ENCODE data around the gene PSMC4.

DNA sequence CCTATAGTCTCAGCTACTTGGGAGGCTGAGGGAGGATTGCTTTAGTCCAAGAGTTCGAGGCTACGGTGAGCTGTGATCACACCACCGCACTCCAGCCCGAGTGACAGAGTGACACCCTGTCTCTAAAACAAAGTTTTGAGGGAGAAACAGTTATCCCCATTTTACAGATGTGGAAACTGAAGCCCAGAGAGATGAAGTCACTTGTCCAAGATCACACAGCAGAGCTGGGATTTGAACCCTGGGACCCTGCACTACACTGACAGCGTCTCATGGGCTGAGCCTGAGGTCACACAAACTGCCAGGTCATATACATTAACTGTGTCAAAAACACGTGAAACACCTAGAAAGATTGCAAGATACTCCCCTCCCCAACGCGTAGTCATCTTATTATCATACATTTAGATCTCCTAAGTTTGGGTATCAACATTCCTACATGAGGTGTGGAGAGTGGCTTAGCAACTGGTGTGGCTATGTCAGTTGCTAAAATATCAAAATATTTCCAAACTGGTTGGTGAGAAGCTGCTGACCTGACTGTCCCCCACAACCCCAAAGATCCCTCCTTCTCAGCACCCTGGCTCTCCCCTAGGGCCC lies 44.7 kb upstream of the PSMC4 start:
- TF ChIP-seq, protein P1, sequence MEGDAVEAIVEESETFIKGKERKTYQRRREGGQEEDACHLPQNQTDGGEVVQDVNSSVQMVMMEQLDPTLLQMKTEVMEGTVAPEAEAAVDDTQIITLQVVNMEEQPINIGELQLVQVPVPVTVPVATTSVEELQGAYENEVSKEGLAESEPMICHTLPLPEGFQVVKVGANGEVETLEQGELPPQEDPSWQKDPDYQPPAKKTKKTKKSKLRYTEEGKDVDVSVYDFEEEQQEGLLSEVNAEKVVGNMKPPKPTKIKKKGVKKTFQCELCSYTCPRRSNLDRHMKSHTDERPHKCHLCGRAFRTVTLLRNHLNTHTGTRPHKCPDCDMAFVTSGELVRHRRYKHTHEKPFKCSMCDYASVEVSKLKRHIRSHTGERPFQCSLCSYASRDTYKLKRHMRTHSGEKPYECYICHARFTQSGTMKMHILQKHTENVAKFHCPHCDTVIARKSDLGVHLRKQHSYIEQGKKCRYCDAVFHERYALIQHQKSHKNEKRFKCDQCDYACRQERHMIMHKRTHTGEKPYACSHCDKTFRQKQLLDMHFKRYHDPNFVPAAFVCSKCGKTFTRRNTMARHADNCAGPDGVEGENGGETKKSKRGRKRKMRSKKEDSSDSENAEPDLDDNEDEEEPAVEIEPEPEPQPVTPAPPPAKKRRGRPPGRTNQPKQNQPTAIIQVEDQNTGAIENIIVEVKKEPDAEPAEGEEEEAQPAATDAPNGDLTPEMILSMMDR (IDR thresholded peaks at IDR 0.05; ENCODE audit: poor library complexity), result no peak
- TF ChIP-seq EZH2 (IDR thresholded peaks at IDR 0.05; ENCODE audit: borderline replicate concordance) (no peak), EZH2phosphoT487 (IDR thresholded peaks at IDR 0.05; ENCODE audit: low read depth, severe bottlenecking, unreplicated experiment) (no peak)

Measured in hepatocyte (in vitro differentiated cells).